HUES48 (cell line): ENCODE data around the gene SH3RF3.

Experiments
- H3K27ac ChIP-seq: one replicate; pipeline ENCODE4 v1.7.0; 2013; ENCODE audit warnings: low read depth, low read length, inconsistent platforms
- H3K27me3 ChIP-seq: 2 replicates; pipeline ENCODE4 v1.6.1; 2013; ENCODE audit warnings: mild to moderate bottlenecking, low read length; ENCODE audit not compliant: control insufficient read depth, insufficient read depth
- H3K36me3 ChIP-seq: 2 replicates; pipeline ENCODE4 v1.6.1; 2013; ENCODE audit warnings: low read length; ENCODE audit not compliant: control insufficient read depth, insufficient read depth
- H3K4me1 ChIP-seq: 2 replicates; pipeline ENCODE4 v1.6.1; 2013; ENCODE audit warnings: mild to moderate bottlenecking, low read length; ENCODE audit not compliant: control insufficient read depth, insufficient read depth
- H3K4me3 ChIP-seq: 2 replicates; pipeline ENCODE4 v1.5.1; 2013; ENCODE audit warnings: mild to moderate bottlenecking, low read depth, low read length
- H3K9ac ChIP-seq: 2 replicates; pipeline ENCODE4 v1.6.1; 2013; ENCODE audit warnings: mild to moderate bottlenecking, low read depth, low read length, moderate library complexity
- H3K9me3 ChIP-seq: 2 replicates; pipeline ENCODE4 v1.6.1; 2013; ENCODE audit warnings: low read length; ENCODE audit not compliant: control insufficient read depth, insufficient read depth

SH3RF3 gene

DNA sequence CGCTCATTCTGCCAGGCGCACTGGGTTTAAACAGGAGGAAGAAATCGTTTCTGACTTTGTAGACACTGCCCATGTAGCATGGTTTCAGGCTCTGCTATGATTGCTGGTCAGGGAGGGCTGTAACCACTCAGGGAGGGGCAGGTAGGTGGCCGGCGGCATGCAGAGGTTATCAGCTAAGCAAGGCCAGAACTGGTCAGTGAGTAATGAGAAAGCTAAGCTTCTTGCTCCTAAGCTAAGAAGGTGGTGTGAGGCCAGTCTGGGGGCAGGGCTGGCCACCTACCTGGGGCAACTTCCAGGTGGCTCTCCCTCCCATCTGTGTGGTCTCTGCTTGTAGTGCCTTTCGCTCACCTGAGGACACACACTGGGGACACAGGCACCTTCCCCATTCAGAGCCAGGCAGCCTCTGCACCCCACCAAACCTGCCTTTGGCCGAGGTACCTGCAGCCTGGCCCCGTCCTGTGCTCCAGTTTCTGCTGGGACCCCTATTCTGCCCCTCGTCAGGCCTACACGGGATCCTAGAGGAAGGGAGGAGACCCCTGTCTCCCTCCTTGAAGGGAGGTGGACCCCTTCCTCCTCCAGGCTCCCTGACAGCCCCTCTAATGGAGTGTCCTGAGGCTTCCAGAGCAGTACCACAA, 288.8 kb downstream of the SH3RF3 start:
- H3K27ac ChIP-seq: no peak overlapping the region
- H3K27me3 ChIP-seq: no peaks in the 10 kb centered on the region
- no peak overlapping the region for H3K9ac ChIP-seq
- H3K4me3 ChIP-seq: no peak overlapping the region
- H3K4me1 ChIP-seq: no peaks in the 10 kb centered on the region; the same call in 1 of the 2 replicates
- H3K9me3 ChIP-seq: no peaks in the 10 kb centered on the region
- H3K36me3 ChIP-seq: no peaks in the 10 kb centered on the region

DNA sequence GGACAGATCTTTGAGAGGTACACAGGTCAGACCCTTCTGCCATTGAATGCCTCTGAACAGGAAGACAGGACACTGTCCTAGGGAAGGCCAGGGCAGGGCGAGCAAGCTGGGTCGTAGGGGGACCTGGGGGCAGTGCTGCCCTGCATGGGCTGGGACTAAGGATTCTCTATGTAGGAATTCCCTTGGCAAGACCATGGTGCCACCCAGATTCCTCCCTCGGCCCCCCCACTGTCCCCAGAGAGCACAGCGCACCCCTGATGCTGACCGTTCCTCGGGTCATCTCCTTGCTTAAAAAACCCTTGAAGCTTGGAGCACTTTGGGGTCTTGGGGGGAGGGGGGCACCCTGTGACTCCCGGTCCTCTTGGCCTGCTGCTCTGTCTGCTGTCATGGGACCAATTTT, 289.7 kb downstream of the SH3RF3 start:
- Histone ChIP-seq H3K27me3 (no peaks in the 10 kb centered on the region), H3K27ac (no peak overlapping the region)

DNA sequence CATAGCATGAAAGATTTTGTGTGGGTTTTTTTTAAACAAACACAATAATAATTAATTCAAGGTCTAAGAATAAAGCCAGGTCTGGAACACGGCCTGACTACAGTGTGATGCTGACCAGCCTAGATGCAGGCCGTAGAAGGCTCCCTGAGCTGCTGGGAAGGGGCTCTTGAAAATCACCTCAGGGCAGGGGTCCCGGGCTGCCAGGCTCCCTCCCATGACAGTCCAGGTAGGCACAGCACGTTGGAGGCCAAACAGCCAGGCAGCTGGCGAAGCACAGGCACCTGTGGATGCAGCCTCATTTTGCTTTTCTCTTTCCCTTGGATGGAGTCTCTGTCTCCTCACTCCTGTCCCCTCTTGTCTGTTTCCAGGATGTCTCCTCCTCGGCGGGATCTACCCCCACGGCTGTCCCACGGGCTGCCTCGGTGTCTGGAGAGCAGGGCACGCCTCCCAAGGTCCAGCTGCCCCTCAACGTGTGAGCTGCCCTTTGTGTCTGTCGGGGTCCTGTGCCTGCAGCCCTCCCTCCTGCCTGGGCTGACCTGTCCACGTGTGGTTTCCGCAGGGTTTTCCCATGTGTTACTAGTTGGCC, 290.3 kb downstream of the SH3RF3 start:
- no peaks in the 10 kb centered on the region for H3K9me3 ChIP-seq

More for the DNA sequence above, 289.7 kb downstream of the SH3RF3 start:
- Histone ChIP-seq H3K36me3 (no peaks in the 10 kb centered on the region), H3K9me3 (no peaks in the 10 kb centered on the region), H3K4me3 (no peak overlapping the region), H3K4me1 (no peaks in the 10 kb centered on the region; the same call in 1 of the 2 replicates), H3K9ac (no peak overlapping the region)

DNA sequence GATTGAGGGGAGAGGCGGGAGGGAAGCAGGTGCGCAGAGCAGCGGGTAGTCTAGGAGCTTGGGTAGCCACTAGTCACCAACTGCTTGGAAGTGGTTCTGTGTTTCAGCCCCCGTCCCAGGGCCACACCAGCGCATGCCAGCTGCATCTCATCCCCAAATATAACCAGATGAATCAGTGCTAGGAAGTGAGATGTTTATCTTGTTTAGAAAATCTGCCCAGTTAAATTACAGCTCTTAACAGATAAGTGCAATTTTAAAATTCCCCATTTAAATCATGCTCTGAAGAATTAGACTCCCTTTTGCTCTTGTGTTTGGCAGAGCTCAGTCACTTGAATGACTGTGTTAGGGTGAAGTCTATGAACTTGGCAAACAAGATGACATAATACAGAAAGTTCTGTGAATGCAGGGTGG, 291.0 kb downstream of the SH3RF3 start:
- Histone ChIP-seq H3K36me3 (no peaks in the 10 kb centered on the region), H3K9ac (no peak overlapping the region), H3K27ac (no peak overlapping the region)

More for the DNA sequence above, 290.3 kb downstream of the SH3RF3 start:
- Histone ChIP-seq H3K27me3 (no peaks in the 10 kb centered on the region), H3K4me3 (no peak overlapping the region), H3K9ac (no peak overlapping the region), H3K36me3 (no peaks in the 10 kb centered on the region), H3K4me1 (no peaks in the 10 kb centered on the region; the same call in 1 of the 2 replicates), H3K27ac (no peak overlapping the region)

DNA sequence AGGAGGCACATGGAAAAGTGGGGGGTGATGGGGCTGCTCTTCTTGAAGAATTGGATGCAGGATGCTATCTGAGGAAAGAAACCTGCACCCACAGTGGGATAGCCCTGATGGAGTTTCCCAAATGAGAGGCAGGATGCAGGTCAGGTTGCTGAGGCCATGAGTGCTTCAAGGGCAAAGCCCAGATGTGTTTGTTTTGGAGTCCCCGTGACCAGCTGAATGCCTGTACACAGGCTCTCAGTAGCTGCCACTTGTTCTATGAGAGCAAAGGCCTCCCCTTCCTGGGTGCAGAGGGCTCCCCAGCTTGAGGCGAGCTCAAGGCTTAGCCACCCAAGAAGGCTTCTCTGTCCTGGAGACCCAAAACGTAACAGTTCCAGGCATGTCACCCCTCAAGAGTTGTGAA, 292.1 kb downstream of the SH3RF3 start:
- H3K4me1 ChIP-seq: no peaks in the 10 kb centered on the region
- H3K9me3 ChIP-seq: no peaks in the 10 kb centered on the region
- no peak overlapping the region for H3K27ac ChIP-seq
- H3K4me3 ChIP-seq: no peak overlapping the region
- H3K27me3 ChIP-seq: no peaks in the 10 kb centered on the region
- H3K36me3 ChIP-seq: no peaks in the 10 kb centered on the region
- H3K9ac ChIP-seq: no peak overlapping the region

More for the DNA sequence above, 291.0 kb downstream of the SH3RF3 start:
- Histone ChIP-seq H3K4me3 (no peak overlapping the region), H3K4me1 (no peaks in the 10 kb centered on the region; the same call in 1 of the 2 replicates), H3K27me3 (no peaks in the 10 kb centered on the region), H3K9me3 (no peaks in the 10 kb centered on the region)

DNA sequence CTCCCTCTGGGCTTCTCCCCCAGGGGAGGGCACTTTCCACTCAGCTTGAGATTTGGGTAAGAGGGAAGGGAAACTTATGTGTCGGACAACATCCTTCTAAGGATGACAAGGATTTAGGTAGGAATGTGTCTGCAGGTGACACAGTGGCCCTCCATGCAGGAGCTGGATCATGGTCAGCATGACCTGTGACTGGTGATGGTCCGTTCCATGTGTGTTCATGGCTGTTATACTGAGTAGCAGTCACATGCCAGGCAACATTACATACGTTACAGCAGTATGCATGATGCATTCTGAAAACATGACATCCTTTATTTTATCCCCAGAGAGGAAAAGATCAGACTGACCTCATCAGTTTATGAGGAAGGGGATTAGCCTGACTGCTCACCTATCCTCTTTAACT, 292.6 kb downstream of the SH3RF3 start:
- H3K36me3 ChIP-seq: no peaks in the 10 kb centered on the region
- H3K9ac ChIP-seq: no peak overlapping the region
- no peak overlapping the region for H3K27ac ChIP-seq
- no peaks in the 10 kb centered on the region for H3K27me3 ChIP-seq
- no peaks in the 10 kb centered on the region for H3K4me1 ChIP-seq
- H3K9me3 ChIP-seq: no peaks in the 10 kb centered on the region
- H3K4me3 ChIP-seq: no peak overlapping the region

DNA sequence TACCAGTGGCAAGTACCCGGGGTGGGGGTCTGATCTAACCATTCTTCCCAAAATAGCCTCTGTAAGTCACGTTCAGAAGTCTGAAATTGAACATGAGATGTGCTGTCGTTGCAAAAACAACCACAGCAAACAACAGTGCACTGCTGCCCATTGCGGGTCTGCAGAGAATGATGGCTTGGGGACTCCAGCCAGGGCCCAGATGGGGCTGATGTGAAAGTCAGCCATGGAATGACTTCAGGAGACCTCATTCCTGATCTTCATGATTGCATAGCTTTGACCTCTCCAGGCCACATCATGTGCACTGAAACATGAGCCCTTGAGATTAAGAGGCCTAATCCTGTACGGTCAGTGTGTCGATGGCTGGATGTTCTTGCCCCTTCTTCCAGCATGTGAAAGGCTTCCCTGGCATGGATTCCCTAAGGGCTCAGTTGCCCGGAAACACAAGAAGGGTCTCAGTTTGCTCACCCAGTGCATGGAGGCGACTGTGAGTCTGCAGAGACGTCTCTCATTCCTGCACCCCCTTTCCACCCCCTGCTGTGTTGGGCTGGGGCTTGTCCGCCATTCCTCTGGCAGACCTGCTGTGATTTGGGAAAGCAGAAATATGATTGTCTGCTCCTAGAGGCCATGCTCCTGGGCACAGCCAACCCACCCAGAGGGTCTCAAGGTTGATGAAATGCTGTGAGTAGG, 293.2 kb downstream of the SH3RF3 start:
- Histone ChIP-seq H3K27me3 (no peaks in the 10 kb centered on the region), H3K27ac (no peak overlapping the region), H3K9ac (no peak overlapping the region), H3K4me3 (no peak overlapping the region), H3K36me3 (no peaks in the 10 kb centered on the region), H3K4me1 (no peaks in the 10 kb centered on the region), H3K9me3 (no peaks in the 10 kb centered on the region)

DNA sequence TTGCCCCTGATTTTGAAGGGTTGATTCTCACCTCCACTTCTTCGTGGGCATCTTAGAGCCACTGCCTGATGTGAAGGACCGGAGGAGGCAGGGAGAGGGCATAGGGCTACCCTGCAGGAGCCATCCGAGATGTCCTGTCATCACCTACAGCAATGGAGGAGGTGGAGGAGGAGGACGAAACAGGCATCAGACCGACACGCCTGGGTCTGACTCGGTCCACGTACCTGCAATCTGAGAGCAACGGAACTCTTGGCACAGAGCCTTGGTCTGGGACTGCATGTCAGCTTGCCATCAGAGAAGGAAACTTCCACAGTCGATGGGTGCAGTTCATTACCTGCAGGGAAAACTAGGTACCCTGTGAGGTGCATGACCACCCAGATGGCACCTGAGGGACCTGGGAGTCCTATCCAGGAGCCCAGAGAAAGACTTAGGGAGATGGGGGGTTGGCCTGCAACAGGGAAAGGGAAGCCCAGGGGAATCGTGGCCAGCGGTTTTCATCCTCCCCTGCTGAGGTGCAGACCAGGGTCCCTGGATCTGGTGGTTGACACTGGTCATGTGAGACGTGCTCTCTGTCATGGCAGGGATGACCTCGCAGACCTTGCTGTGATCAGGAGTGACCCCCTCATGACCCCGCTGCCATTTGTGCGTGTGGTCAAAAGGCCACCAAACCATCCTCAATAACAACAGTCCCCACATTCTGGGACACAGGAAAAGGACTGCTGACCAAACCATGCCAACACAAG, 293.9 kb downstream of the SH3RF3 start:
- Histone ChIP-seq H3K9me3 (no peaks in the 10 kb centered on the region), H3K27ac (no peak overlapping the region), H3K27me3 (no peaks in the 10 kb centered on the region), H3K9ac (no peak overlapping the region), H3K4me1 (no peaks in the 10 kb centered on the region), H3K36me3 (no peaks in the 10 kb centered on the region), H3K4me3 (no peak overlapping the region)

DNA sequence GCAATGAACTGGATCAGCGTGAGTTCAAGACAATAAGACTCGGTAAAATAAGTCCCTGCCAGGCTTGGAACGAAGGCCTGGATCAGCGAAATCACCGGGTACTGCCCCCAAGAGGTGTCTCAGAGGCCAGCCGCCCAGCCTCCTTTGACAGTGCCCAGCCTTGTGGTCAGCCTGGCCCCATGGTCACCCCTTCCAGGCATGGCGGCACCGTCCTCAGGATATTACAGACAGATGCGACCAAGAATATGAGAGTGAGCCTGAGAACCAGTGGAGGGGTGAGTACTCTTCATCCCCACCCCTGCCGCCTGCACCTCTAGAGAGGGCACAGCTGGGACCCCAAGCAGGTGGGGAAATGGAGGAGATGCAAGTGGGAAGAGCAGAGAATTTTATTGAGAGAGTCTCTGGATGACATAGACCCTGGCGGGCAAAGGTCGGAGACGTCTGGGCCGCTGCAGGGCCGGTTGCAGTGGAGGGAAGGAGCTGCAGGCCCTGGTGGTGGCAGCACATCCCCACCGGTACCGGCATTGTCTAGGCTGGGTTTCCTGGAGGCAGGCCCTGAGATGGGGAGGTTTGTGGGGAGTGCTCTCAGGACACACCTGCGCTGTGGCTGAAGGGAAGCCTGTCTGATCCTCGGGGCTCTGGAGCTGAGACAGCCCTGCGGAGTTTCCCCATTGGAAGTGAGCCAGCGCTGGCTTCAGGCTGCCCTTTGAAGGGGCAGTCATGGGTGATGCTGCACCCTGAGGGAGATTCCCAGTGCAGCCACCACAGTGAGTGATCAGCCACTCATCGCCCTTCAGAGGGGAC, 294.8 kb downstream of the SH3RF3 start:
- no peak overlapping the region for H3K27ac ChIP-seq
- no peak overlapping the region for H3K4me3 ChIP-seq
- H3K4me1 ChIP-seq: no peaks in the 10 kb centered on the region
- no peaks in the 10 kb centered on the region for H3K9me3 ChIP-seq
- H3K9ac ChIP-seq: no peak overlapping the region
- no peaks in the 10 kb centered on the region for H3K36me3 ChIP-seq
- no peaks in the 10 kb centered on the region for H3K27me3 ChIP-seq

DNA sequence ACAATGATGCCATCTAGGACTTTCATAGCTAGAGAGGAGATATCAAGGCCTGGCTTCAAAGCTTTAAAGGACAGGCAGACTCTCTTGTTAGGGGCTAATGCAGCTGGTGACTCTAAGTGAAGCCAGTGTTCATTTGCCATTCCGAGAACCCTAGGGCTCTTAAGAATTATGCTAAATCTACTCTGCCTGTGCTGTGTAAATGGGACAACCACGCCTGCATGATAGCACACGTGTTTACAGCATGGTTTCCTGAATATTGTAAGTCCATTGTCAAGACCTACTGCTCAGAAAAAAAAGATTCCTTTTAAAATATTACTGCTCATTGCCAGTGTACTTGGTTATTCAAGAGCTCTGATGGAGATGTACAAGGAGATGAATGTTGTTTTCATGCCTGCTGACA, 296.4 kb downstream of the SH3RF3 start:
- Histone ChIP-seq H3K4me1 (no peaks in the 10 kb centered on the region), H3K27ac (no peak overlapping the region), H3K9me3 (no peaks in the 10 kb centered on the region), H3K9ac (no peak overlapping the region), H3K4me3 (no peak overlapping the region), H3K36me3 (no peaks in the 10 kb centered on the region), H3K27me3 (no peaks in the 10 kb centered on the region)
